Karpas-422 (cell line): ENCODE measurements around the gene PRXL2B. TPM values are rescaled to one million over a fixed set of nuclear protein-coding genes. Genes with fewer than 3 reads are reported as not detected.

ENCODE experiments used
- DNase-seq: peaks from one replicate; pipeline ENCODE4 v3.0.0-alpha.2; 2015
- H2AFZ ChIP-seq: fragments of 200-600 bp; sonication (generic); 2 replicates; pipeline ENCODE4 v1.6.1; 2014; ENCODE audit warnings: antibody characterized with exemption, low read length, mixed read lengths
- H3K27ac ChIP-seq: fragments of 200-600 bp; sonication (generic); 2 replicates; pipeline ENCODE4 v1.5.1; 2014; ENCODE audit warnings: mild to moderate bottlenecking, low read length, moderate library complexity
- H3K27me3 ChIP-seq: fragments of 200-600 bp; sonication (generic); 2 replicates; pipeline ENCODE4 v1.6.1; 2014; ENCODE audit warnings: low read length, mixed read lengths
- H3K36me3 ChIP-seq: fragments of 200-600 bp; sonication (generic); 2 replicates; pipeline ENCODE4 v1.6.1; 2014; ENCODE audit warnings: low read length, mixed read lengths; ENCODE audit not compliant: insufficient read depth
- H3K4me1 ChIP-seq: fragments of 200-600 bp; sonication (generic); 2 replicates; pipeline ENCODE4 v1.6.1; 2014; ENCODE audit warnings: mild to moderate bottlenecking, low read length, mixed read lengths
- H3K4me2 ChIP-seq: fragments of 200-600 bp; sonication (generic); 2 replicates; pipeline ENCODE4 v1.6.1; 2014; ENCODE audit warnings: low read length, low read depth, mild to moderate bottlenecking; ENCODE audit not compliant: poor library complexity, severe bottlenecking
- H3K4me3 ChIP-seq: fragments of 200-600 bp; sonication (generic); 2 replicates; pipeline ENCODE4 v1.5.1; 2014; ENCODE audit warnings: mild to moderate bottlenecking, antibody characterized with exemption, low read length, mixed read lengths
- H3K79me2 ChIP-seq: fragments of 200-600 bp; sonication (generic); 2 replicates; pipeline ENCODE4 v1.6.1; 2014; ENCODE audit warnings: mild to moderate bottlenecking, low read length, mixed read lengths
- H3K9ac ChIP-seq: fragments of 200-600 bp; sonication (generic); 2 replicates; pipeline ENCODE4 v1.6.0; 2014; ENCODE audit warnings: low read length
- H3K9me2 ChIP-seq: fragments of 200-600 bp; sonication (generic), shearing (Covaris generic); replicated peaks from 2 replicates; pipeline ENCODE4 v1.6.0; 2014; ENCODE audit warnings: mild to moderate bottlenecking, low read length, moderate library complexity; ENCODE audit not compliant: insufficient read depth
- H3K9me3 ChIP-seq: fragments of 300-700, 200-600 bp; sonication (generic); 2 replicates; pipeline ENCODE4 v1.6.1; 2014; ENCODE audit warnings: low read length, mixed read lengths
- H4K20me1 ChIP-seq: fragments of 200-600 bp; sonication (generic); 2 replicates; pipeline ENCODE4 v1.6.1; 2014; ENCODE audit warnings: mild to moderate bottlenecking, antibody characterized with exemption, low read length, low read depth; ENCODE audit not compliant: insufficient read depth
- total RNA-seq: library from RNA; depleted of rRNA; stranded (reverse); fragments of >200 nt; shearing (Covaris generic); gene quantifications from 2 replicates; pipeline ENCODE4 v1.2.3, GENCODE V29; 2014; ENCODE audit warnings: low replicate concordance

PRXL2B gene
- total RNA-seq, 1 experiment from 2014 or later, result 0.89 TPM

DNA sequence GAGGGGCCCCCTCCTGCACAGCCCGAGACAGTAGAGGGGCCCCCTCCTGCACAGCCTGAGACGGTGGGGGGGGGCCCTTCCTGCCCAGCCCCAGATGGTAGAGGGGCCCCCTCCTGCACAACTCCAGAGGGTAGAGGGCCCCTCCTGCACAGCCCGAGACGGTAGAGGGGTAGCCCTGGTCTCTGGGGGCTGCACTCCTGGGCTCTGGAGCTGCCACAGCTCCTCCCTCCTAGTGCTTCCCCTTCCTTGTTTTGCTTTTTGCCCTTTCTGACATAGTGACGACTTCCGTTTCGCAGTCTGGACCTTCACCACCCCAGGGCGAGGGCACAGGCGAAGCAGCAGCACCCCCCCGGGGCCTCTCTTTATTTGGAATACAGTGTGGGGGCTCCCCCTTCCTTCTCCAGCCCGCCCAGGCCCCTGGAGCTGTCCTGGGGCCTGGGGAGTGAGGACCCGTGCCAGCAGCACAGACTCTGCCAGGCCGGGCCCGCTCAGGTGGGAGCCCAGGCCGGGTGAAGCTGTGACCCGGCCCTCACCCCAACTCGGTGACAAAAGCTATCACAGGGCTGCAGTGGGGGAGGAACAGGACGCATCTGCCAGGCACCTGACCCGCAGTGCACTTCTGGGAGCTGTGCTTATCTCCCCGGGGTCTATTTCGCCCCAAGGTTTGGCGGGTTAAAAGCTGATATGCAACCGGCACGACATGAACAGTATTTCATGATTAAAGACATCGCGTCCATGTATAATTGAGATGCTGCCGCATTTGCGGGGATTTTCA lies 1.1 kb upstream of the PRXL2B start:
- no peaks in the 10 kb centered on the region for H3K79me2 ChIP-seq
- peak overlapping the region; percentile 99 for H3K4me2 ChIP-seq
- peak; percentile 92 for DNase-seq
- H4K20me1 ChIP-seq, result no peaks in the 10 kb centered on the region
- no peak overlapping the region for H2AFZ ChIP-seq
- H3K9ac ChIP-seq, result peak overlapping the region; percentile 96
- H3K4me1 ChIP-seq, result peaks cover 16% of the 10 kb centered on the region
- H3K4me3 ChIP-seq, result peak overlapping the region; percentile 92
- no peaks in the 10 kb centered on the region for H3K27me3 ChIP-seq
- H3K9me2 ChIP-seq, result no peaks in the 10 kb centered on the region
- no peaks in the 10 kb centered on the region for H3K9me3 ChIP-seq
- H3K36me3 ChIP-seq, result no peaks in the 10 kb centered on the region
- peak overlapping the region; percentile 88 for H3K27ac ChIP-seq

DNA sequence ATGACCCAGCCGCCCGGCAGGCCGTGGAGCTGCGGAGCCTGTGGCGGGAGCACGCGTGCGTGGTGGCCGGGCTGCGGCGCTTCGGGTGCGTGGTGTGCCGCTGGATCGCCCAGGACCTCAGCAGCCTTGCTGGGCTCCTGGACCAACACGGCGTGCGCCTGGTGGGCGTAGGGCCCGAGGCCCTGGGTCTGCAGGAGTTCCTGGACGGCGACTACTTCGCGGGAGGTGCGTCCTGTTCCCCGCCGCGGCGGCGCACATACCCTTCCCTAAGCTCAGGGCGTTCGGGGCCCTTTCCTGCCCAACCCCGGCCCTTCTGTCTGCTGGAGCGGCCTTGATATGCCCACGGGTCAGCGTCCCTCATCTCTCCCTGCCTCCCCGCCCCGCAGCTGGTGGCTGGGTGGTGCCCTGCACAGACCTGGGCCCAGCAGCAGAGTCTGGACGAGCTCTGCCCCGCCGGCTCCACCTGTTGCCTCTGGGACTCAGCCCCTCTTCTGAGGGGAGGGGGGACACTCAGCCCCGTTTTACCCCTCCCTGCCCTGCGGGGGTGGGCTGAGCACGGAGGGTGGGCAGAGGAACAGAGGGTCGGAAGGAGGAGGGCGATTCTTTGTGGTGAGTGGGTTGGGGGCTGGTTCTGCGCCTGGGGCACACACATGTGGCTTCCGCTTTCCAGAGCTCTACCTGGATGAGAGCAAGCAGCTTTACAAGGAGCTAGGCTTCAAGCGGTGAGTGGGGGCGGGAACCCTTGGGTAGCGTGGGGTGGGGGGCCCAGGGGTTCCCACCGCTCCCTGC lies 688 bp downstream of the PRXL2B start:
- Histone ChIP-seq H2AFZ (no peak overlapping the region), H3K9me2 (no peaks in the 10 kb centered on the region), H3K79me2 (no peaks in the 10 kb centered on the region), H3K27ac (no peak overlapping the region), H4K20me1 (no peaks in the 10 kb centered on the region), H3K27me3 (no peaks in the 10 kb centered on the region), H3K36me3 (no peaks in the 10 kb centered on the region), H3K9ac (no peak overlapping the region), H3K4me1 (peaks cover 16% of the 10 kb centered on the region), H3K9me3 (no peaks in the 10 kb centered on the region), H3K4me3 (peak overlapping the region; percentile 92; the same call in 1 of the 2 replicates), H3K4me2 (peak overlapping the region; percentile 99)
- DNase-seq, result no peak

DNA sequence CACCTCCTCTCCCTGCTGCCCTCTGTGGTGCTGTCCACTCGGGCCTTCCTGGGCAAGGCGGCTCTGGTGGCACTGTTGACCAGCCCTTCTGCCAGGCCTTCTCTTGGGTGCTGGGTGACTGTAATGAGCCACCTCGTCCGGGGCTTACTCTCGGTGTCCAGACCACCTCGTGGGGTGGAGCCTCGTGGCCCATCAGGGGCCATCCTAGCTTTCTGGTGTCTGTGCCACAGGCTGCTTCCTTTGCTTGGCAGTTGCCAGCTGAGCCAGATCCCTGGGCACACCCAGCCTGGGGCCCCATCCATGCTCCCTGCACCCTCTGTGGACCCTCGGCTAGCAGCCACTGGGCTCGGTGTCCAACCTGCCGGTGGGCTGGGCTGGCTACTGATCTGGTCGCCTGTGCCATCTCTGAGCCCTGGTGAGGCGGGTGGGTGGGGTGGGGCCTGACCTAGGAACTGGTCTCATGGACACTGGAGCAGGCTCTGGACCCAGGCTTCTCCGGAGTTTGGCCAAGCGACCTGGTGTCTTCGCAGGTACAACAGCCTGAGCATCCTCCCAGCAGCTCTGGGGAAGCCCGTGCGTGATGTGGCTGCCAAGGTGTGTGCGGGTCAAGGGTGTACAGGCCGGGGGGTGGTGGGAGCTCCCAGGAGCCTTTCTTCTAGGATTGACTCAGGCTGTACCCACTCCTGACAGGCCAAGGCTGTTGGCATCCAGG lies 1.4 kb downstream of the PRXL2B start:
- DNase-seq, result no peak
- H3K4me1 ChIP-seq, result peaks cover 16% of the 10 kb centered on the region
- H3K27me3 ChIP-seq, result no peaks in the 10 kb centered on the region
- H4K20me1 ChIP-seq, result no peaks in the 10 kb centered on the region
- no peak overlapping the region for H2AFZ ChIP-seq
- no peak overlapping the region for H3K4me2 ChIP-seq
- H3K36me3 ChIP-seq, result no peaks in the 10 kb centered on the region
- no peaks in the 10 kb centered on the region for H3K9me3 ChIP-seq
- no peak overlapping the region for H3K4me3 ChIP-seq
- no peak overlapping the region for H3K9ac ChIP-seq
- no peaks in the 10 kb centered on the region for H3K9me2 ChIP-seq
- H3K79me2 ChIP-seq, result no peaks in the 10 kb centered on the region
- H3K27ac ChIP-seq, result no peak overlapping the region

DNA sequence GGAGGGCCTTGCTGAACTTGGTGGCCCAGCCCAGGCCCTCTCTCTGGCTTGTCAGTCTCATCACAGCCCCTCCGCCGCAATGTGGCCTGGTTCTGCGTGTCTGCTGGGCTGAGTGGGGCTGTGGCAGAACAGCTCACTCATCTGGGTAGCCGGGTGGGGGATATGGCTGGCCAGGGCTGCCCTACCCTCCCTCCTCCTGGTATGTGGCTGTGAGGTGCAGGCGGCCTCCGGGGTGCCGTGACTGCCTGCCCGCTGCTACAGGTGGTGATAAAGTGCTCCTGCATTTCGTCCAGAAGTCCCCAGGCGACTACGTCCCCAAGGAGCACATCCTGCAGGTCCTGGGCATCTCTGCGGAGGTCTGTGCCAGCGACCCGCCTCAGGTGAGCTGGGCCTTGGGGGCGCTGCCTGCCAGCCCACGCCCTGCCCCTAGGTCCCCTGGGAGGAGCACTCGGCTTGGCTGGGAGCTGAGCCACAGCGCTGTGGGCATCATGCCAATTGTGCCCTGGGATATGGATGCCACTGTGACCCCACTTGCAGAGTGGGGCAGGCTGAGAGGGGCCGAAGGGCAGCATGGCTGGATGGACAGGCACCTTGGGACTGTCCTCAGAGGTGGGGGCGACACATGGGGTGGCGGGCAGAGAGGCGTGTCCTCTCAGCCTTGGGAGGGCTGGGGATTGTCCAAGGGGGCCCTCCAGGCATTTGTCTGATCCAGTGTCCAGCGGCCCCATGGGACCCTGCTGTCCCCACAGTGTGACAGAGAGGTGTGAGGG lies 2.3 kb downstream of the PRXL2B start:
- no peak overlapping the region for H2AFZ ChIP-seq
- no peak for DNase-seq

DNA sequence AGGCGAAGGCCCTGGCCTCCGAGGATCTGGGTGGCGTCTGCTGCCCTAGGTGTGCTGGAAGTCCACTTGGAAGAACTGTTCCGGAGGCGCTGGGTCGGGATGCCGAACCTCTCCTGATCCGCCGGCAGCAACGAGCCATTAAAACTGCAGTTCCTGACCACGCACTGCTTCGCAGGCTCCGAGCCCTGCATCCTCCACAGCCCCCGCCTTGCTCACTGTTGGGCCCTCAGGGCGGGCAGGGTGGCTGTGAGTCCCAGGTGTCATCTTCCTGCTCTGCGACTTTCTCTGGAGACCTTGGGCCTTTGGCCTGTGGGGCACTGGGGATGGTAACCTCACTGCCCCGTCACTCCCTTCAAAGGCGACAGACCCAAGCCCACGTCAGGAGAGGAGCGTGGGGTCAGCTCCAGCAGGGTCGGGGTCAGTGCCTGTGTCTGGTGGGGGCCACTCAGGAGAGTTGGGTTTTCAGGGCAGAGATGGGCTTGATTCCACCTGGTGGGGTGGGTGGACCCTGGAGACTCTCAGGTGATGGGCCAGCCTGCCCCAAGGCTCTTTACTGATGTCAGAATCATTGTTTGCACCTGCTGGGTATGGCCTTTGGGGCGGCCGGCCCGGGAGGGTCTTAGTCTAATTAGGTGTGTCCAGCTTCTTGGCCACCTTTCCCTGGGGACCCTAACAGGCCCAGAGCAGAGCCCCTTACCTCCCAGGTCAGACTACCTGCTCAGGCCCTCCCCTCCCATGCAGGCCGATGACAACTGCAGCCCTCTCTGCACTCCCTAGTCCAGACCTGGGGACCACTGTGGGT lies 3.1 kb downstream of the PRXL2B start:
- Histone ChIP-seq H3K79me2 (no peaks in the 10 kb centered on the region), H4K20me1 (no peaks in the 10 kb centered on the region), H2AFZ (no peak overlapping the region), H3K27me3 (no peaks in the 10 kb centered on the region), H3K4me3 (no peak overlapping the region), H3K9me3 (no peaks in the 10 kb centered on the region), H3K4me2 (no peak overlapping the region), H3K4me1 (peaks cover 11% of the 10 kb centered on the region), H3K36me3 (no peaks in the 10 kb centered on the region), H3K9me2 (no peaks in the 10 kb centered on the region), H3K27ac (no peak overlapping the region), H3K9ac (no peak overlapping the region)
- no peak for DNase-seq

More for the DNA sequence above, 2.3 kb downstream of the PRXL2B start:
- Histone ChIP-seq H3K9ac (no peak overlapping the region), H4K20me1 (no peaks in the 10 kb centered on the region), H3K9me2 (no peaks in the 10 kb centered on the region), H3K27ac (no peak overlapping the region), H3K27me3 (no peaks in the 10 kb centered on the region), H3K79me2 (no peaks in the 10 kb centered on the region), H3K4me2 (no peak overlapping the region), H3K36me3 (no peaks in the 10 kb centered on the region), H3K9me3 (no peaks in the 10 kb centered on the region), H3K4me3 (no peak overlapping the region), H3K4me1 (peaks cover 16% of the 10 kb centered on the region)

DNA sequence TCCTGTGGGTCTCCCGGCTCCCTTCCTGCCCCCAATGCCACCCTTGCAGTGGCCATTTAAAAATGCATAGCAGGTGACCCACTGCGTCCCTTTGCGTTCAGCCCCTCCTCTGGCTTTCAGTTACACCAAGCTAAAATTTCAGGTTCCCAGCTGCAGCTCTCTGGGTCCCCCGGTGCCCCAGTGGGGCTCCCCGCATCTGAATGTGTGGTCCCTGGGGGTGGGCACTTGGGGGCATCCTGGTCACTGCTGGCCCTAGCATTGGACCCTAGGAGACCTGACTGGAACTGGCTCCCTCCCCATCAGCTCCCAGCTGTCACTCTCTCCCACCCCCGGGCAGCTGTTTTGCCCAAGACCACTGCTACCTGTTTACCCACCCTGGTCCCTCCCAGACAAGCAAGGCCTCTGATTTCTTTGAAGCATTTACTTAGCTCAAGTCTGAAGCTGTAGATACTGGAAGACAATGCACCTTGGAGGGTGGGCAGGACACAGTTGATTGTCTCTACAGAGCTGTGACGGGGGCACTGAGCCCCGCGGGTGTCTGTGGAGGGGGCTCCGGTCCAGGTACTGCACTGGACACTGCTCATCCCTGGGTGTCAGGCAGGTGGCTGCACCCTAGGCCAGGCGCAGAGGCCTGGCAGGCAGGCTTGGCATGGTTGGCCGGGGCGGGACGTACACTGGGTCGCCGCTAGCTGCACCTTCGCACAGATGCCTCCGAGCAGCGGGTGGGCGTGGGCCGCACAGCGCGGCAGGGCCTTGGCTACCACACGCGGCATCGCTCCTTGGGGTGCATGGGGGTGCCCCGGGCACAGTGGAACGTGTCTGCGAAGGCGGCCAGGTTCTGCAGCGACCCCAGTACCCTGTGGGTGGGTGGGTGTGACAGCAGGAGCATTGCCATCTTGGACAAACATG lies 3.9 kb downstream of the PRXL2B start:
- no peaks in the 10 kb centered on the region for H3K36me3 ChIP-seq
- H3K79me2 ChIP-seq, result no peaks in the 10 kb centered on the region
- H4K20me1 ChIP-seq, result no peaks in the 10 kb centered on the region
- H3K9me3 ChIP-seq, result no peaks in the 10 kb centered on the region
- no peak for DNase-seq
- H3K27me3 ChIP-seq, result no peaks in the 10 kb centered on the region
- no peak overlapping the region for H3K27ac ChIP-seq
- H2AFZ ChIP-seq, result no peak overlapping the region
- H3K9ac ChIP-seq, result no peak overlapping the region
- no peaks in the 10 kb centered on the region for H3K9me2 ChIP-seq
- H3K4me1 ChIP-seq, result peaks cover 3% of the 10 kb centered on the region; the same call in 1 of the 2 replicates
- H3K4me3 ChIP-seq, result no peak overlapping the region
- no peak overlapping the region for H3K4me2 ChIP-seq

DNA sequence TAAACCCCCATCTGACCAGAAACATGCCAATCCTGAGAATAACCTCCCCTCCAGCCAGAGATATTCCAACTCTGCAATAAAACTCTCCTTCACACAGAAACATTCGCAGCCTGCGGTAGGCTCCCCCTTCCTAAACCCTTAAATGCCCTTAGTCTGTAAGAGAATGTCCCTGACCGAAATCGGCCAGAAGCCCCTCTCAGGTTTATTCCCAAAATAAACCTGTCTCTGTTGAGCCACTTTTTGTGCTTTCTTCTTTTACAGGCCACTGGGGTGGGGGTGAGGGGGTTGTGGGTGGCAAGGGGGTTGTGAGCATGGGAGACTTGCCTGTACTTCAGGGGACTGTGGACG lies 4.6 kb downstream of the PRXL2B start:
- Histone ChIP-seq H4K20me1 (no peaks in the 10 kb centered on the region), H3K79me2 (no peaks in the 10 kb centered on the region), H3K27ac (no peak overlapping the region), H3K9me2 (no peaks in the 10 kb centered on the region), H3K4me2 (no peak overlapping the region), H3K27me3 (no peaks in the 10 kb centered on the region), H3K36me3 (no peaks in the 10 kb centered on the region), H3K4me1 (no peaks in the 10 kb centered on the region), H2AFZ (no peak overlapping the region), H3K9ac (no peak overlapping the region), H3K9me3 (no peaks in the 10 kb centered on the region), H3K4me3 (no peak overlapping the region)
- DNase-seq, result no peak
